Activated T-helper 17 cell treated with anti-CD3 and anti-CD28 coated beads, Interleukin-2, amount 50 U/mL, for 72 hours (primary cell): Measurements from ENCODE around the gene UBXN2A. TPM values are rescaled to one million over a fixed set of nuclear protein-coding genes. Genes with fewer than 3 reads are reported as not detected.

ENCODE experiments used
- ATAC-seq: fragments of 150-1000 bp; cut with Tn5 transposase; replicated peaks from 2 replicates; pipeline ENCODE4 v1.10.0; 2021; ENCODE audit warnings: mild to moderate bottlenecking, moderate library complexity
- H3K27ac Mint-ChIP-seq: one replicate; pipeline ENCODE4 v1.8.0; 2022; ENCODE audit warnings: mixed read lengths
- H3K27me3 Mint-ChIP-seq: one replicate; pipeline ENCODE4 v1.8.0; 2022; ENCODE audit warnings: mixed read lengths
- H3K36me3 Mint-ChIP-seq: one replicate; pipeline ENCODE4 v1.8.0; 2022; ENCODE audit warnings: low read depth, mild to moderate bottlenecking, mixed read lengths
- H3K4me1 Mint-ChIP-seq: one replicate; pipeline ENCODE4 v1.8.0; 2022; ENCODE audit warnings: mixed read lengths
- H3K4me3 Mint-ChIP-seq: one replicate; pipeline ENCODE4 v1.8.0; 2022; ENCODE audit warnings: mild to moderate bottlenecking, mixed read lengths
- H3K9me3 Mint-ChIP-seq: one replicate; pipeline ENCODE4 v1.8.0; 2022; ENCODE audit warnings: mixed read lengths
- total RNA-seq, 2 donors: library from RNA; stranded (reverse); gene quantifications; one replicate each; pipeline ENCODE4 v1.2.3, GENCODE V29; 2022

UBXN2A gene
- total RNA-seq, 2 donors from 2014 or later: 9.7 to 12.2 TPM

GRCh38 chr2:24015562-24016375 is 75.5 kb downstream of the UBXN2A start:
- ATAC-seq: no peak
- H3K27ac Mint-ChIP-seq: no peak overlapping the region
- H3K4me1 Mint-ChIP-seq: no peaks in the 10 kb centered on the region
- peaks cover 13% of the 10 kb centered on the region for H3K27me3 Mint-ChIP-seq
- H3K36me3 Mint-ChIP-seq: no peaks in the 10 kb centered on the region
- H3K4me3 Mint-ChIP-seq: no peak overlapping the region
- H3K9me3 Mint-ChIP-seq: no peaks in the 10 kb centered on the region

GRCh38 chr2:24016376-24016761 is 76.1 kb downstream of the UBXN2A start:
- no peak for ATAC-seq
- Mint-ChIP-seq H3K27ac (no peak overlapping the region), H3K27me3 (peaks cover 11% of the 10 kb centered on the region), H3K9me3 (no peaks in the 10 kb centered on the region), H3K4me3 (no peak overlapping the region), H3K36me3 (no peaks in the 10 kb centered on the region), H3K4me1 (no peaks in the 10 kb centered on the region)

DNA sequence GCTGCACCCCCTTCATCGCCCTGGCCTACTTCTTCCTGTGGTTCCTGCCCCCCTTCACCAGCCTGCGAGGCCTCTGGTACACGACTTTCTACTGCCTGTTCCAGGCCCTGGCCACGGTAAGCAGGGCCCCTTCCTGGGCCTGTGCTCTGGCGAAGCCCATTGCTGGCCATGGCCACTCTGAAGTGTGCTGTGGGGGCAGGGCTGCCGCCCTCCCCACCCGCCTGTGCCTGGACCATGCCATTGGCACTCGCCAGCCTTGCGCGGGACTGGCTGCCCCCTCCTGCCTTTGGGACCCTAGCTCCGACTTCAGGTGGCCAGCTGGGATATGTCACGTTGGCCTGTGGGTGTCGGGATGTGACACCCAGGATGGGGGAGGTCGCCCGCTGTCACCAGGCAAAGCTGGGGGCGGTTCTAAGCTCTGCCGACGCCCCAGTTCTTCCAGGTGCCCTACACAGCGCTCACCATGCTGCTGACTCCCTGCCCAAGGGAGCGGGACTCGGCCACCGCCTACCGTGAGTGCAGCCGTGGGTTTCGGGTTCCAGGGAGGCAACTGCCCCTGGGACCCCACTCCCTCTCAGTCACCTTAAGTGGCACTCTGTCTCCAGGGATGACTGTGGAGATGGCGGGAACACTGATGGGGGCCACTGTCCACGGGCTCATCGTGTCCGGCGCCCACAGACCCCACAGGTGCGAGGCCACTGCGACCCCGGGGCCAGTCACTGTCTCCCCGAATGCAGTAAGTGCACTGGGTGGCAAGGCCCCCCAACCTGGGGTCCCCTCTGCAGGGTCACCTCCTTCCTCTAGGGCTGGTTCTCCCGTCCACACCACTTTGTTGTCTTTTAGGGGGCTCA is 76.8 kb downstream of the UBXN2A start:
- Mint-ChIP-seq H3K9me3 (no peaks in the 10 kb centered on the region), H3K27me3 (peaks cover 4% of the 10 kb centered on the region), H3K4me3 (no peak overlapping the region), H3K36me3 (no peaks in the 10 kb centered on the region), H3K4me1 (no peaks in the 10 kb centered on the region), H3K27ac (no peak overlapping the region)
- ATAC-seq: no peak

DNA sequence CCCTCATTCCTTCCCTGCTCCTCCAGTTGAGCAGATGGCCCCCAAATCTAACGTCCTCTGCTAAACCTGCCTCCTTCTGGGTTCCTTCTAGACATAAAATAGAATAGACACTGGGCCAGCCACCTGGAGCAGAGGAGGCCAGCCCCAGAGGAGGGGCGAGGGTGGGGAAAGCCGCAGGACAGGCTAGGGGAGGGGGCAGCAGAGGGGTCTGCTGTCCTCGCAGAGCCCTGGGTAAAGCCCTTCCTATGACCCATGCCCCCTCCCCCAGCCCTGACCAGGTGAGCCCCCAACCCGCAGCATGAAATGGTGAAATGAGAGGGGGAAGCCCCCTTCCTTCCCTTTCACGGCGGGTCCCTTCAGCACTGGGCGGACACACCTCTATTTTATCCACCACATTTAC is 77.4 kb downstream of the UBXN2A start:
- Mint-ChIP-seq H3K4me3 (no peak overlapping the region), H3K4me1 (no peaks in the 10 kb centered on the region), H3K9me3 (no peaks in the 10 kb centered on the region), H3K36me3 (peaks cover 4% of the 10 kb centered on the region), H3K27me3 (peaks cover 4% of the 10 kb centered on the region), H3K27ac (no peak overlapping the region)
- ATAC-seq: no peak

- H3K27ac Mint-ChIP-seq: no peak overlapping the region
- H3K9me3 Mint-ChIP-seq: no peaks in the 10 kb centered on the region
- peaks cover 4% of the 10 kb centered on the region for H3K36me3 Mint-ChIP-seq
- ATAC-seq: no peak
- H3K27me3 Mint-ChIP-seq: peaks cover 4% of the 10 kb centered on the region
- H3K4me3 Mint-ChIP-seq: no peak overlapping the region
- H3K4me1 Mint-ChIP-seq: no peaks in the 10 kb centered on the region
These were observed 78.0 kb downstream of the UBXN2A start for GRCh38 chr2:24018241-24018640.

DNA sequence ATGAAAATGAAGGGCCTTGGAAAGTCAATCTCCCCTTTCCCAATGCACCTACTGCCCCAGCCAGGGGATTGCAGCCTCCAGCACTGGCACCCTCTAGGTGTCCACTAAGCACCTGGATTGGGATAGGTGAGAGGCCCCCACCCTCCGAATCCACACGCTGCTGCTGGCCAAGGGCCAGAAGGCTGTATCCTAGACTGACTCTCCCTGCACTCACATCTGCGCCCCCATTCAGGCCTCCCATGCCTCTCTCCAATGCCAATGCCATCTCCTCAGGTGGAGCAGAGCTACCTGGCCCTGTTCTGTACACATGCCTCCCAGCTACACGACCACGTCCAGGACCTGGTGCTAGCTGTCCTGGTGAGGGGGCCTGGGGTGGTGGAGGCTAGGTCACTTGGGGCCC is 79.5 kb downstream of the UBXN2A start:
- ATAC-seq: no peak
- H3K36me3 Mint-ChIP-seq: peaks cover 10% of the 10 kb centered on the region
- no peaks in the 10 kb centered on the region for H3K27me3 Mint-ChIP-seq
- H3K27ac Mint-ChIP-seq: no peak overlapping the region
- no peaks in the 10 kb centered on the region for H3K9me3 Mint-ChIP-seq
- H3K4me3 Mint-ChIP-seq: no peak overlapping the region
- H3K4me1 Mint-ChIP-seq: no peaks in the 10 kb centered on the region

- H3K4me1 Mint-ChIP-seq: no peaks in the 10 kb centered on the region
- H3K9me3 Mint-ChIP-seq: no peaks in the 10 kb centered on the region
- no peak for ATAC-seq
These were observed 80.0 kb downstream of the UBXN2A start for GRCh38 chr2:24020244-24020643.

DNA sequence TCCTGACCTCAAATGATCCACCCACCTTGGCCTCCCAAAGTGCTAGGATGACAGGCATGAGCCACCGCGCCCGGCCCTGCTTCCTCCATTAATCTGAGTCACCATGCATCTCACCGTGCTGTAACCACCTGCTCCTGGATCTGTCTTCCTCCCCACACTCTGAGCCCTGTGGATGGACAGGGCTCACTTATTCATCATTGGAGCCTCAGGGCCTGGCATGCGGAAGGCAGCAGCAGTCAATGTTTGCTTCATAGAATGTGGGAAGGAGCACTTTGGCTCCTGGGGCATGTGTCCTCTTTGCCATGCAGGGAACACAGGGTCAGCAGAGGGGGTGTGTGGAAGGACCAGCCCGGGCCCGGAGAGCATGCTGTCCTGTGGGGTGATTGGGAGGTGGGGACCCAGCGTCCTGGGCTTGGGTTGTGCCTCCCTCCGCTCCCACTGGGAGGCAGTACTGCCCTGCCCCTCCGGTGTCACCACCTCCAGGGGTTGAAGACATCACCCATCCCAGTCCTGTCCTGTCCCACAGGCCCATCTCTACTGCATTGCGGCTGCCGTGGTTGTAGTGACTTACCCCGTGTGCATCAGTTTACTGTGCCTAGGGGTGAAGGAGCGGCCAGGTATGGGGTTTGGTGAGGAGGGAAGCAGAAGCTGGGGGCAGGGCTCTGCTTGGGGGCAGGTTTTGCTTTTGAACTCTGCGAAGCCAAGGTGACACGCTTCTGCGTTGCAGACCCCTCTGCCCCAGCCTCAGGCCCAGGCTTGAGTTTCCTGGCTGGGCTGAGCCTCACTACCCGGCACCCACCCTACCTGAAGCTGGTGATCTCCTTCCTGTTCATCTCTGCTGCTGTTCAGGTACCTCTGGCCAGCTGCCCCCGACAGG is 81.1 kb downstream of the UBXN2A start:
- H3K4me1 Mint-ChIP-seq: no peaks in the 10 kb centered on the region
- peak; percentile 62 for ATAC-seq
- no peaks in the 10 kb centered on the region for H3K27me3 Mint-ChIP-seq
- no peak overlapping the region for H3K27ac Mint-ChIP-seq
- H3K9me3 Mint-ChIP-seq: no peaks in the 10 kb centered on the region
- peaks cover 17% of the 10 kb centered on the region for H3K36me3 Mint-ChIP-seq
- no peak overlapping the region for H3K4me3 Mint-ChIP-seq

More at GRCh38 chr2:24020244-24020643, 80.0 kb downstream of the UBXN2A start:
- H3K36me3 Mint-ChIP-seq: peaks cover 13% of the 10 kb centered on the region
- no peak overlapping the region for H3K27ac Mint-ChIP-seq
- no peak overlapping the region for H3K4me3 Mint-ChIP-seq
- H3K27me3 Mint-ChIP-seq: no peaks in the 10 kb centered on the region

DNA sequence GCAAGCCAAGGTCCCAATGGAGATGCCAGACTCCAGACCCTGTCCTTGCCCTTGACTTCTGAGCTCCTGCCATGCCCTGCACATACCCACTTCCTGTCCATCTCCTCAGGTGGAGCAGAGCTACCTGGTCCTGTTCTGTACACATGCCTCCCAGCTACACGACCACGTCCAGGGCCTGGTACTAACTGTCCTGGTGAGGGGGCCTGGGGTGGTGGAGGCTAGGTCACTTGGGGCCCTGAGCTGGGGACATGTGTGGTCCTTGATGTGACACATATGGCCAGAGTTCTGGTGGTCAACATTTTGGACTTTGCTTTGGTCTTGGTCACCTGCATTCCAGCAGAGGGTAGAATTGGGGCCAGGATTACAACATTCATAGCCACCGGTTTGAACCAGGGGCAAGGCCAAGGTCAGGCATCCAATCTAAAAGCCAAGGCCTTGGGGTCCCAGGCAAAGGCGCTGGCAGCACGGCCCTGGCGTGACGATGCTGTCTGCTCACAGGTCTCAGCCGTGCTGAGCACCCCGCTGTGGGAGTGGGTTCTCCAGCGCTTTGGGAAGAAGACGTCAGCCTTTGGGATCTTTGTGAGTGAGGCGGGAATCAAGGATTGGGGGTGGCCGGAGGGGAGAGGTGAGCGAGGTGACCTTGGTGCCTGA is 82.2 kb downstream of the UBXN2A start:
- Mint-ChIP-seq H3K27ac (no peak overlapping the region), H3K9me3 (no peaks in the 10 kb centered on the region), H3K27me3 (no peaks in the 10 kb centered on the region), H3K4me3 (no peak overlapping the region), H3K4me1 (no peaks in the 10 kb centered on the region), H3K36me3 (peaks cover 27% of the 10 kb centered on the region)
- ATAC-seq: no peak

GRCh38 chr2:24022975-24023575 is 82.8 kb downstream of the UBXN2A start:
- H3K9me3 Mint-ChIP-seq: no peaks in the 10 kb centered on the region
- no peak for ATAC-seq
- H3K36me3 Mint-ChIP-seq: peaks cover 33% of the 10 kb centered on the region

DNA sequence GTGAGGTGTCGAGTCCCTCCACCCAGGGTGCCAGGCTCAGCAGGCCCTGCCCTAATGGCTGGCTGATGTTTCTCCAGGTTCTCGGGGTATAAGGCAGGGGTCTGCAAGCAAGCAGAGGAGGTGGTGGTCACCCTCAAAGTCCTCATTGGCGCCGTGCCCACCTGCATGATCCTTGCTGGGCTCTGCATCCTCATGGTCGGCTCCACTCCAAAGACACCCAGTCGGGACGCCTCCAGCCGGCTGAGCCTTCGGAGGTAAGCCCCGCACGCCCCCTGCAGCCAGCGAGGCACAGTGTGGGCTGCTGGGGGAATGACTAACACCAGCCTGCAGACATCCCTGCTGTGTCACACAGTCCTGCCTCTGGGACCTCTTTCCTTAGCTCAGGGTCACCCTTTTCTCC is 83.8 kb downstream of the UBXN2A start:
- Mint-ChIP-seq H3K27ac (no peak overlapping the region), H3K27me3 (no peaks in the 10 kb centered on the region), H3K4me1 (no peaks in the 10 kb centered on the region), H3K36me3 (peaks cover 43% of the 10 kb centered on the region), H3K4me3 (no peak overlapping the region), H3K9me3 (no peaks in the 10 kb centered on the region)
- no peak for ATAC-seq

More at GRCh38 chr2:24022975-24023575, 82.8 kb downstream of the UBXN2A start:
- Mint-ChIP-seq H3K27ac (no peak overlapping the region), H3K27me3 (no peaks in the 10 kb centered on the region), H3K4me3 (no peak overlapping the region), H3K4me1 (no peaks in the 10 kb centered on the region)

- no peak for ATAC-seq
- H3K4me1 Mint-ChIP-seq: no peaks in the 10 kb centered on the region
These were observed 84.9 kb downstream of the UBXN2A start for GRCh38 chr2:24024996-24025663.

GRCh38 chr2:24026233-24026632 is 86.0 kb downstream of the UBXN2A start:
- Mint-ChIP-seq H3K4me1 (no peaks in the 10 kb centered on the region), H3K36me3 (peaks cover 65% of the 10 kb centered on the region), H3K9me3 (no peaks in the 10 kb centered on the region), H3K4me3 (no peak overlapping the region), H3K27ac (no peak overlapping the region), H3K27me3 (no peaks in the 10 kb centered on the region)
- no peak for ATAC-seq

More at GRCh38 chr2:24024996-24025663, 84.9 kb downstream of the UBXN2A start:
- Mint-ChIP-seq H3K4me3 (no peak overlapping the region), H3K27me3 (no peaks in the 10 kb centered on the region), H3K36me3 (peaks cover 54% of the 10 kb centered on the region), H3K27ac (no peak overlapping the region), H3K9me3 (no peaks in the 10 kb centered on the region)
